Activated naive CD8-positive, alpha-beta T cell treated with anti-CD3 and anti-CD28 coated beads, Interleukin-2, amount 50 U/mL, for 24 hours (primary cell): ENCODE measurements around the gene PSAPL1.

Experiments used
- ATAC-seq: fragments of 150-1000 bp; cut with Tn5 transposase; one replicate; pipeline ENCODE4 v1.10.0; 2021
- DNase-seq: peaks from one replicate; pipeline ENCODE4 v3.0.0; 2021
- H3K27ac Mint-ChIP-seq: one replicate; pipeline ENCODE4 v1.8.0; 2021; ENCODE audit warnings: mild to moderate bottlenecking, mixed read lengths
- H3K27me3 Mint-ChIP-seq: one replicate; pipeline ENCODE4 v1.8.0; 2021; ENCODE audit warnings: mixed read lengths
- H3K36me3 Mint-ChIP-seq: one replicate; pipeline ENCODE4 v1.8.0; 2021; ENCODE audit warnings: low read depth, mixed read lengths
- H3K4me1 Mint-ChIP-seq: one replicate; pipeline ENCODE4 v1.8.0; 2021; ENCODE audit warnings: mixed read lengths
- H3K4me3 Mint-ChIP-seq: one replicate; pipeline ENCODE4 v1.8.0; 2021; ENCODE audit warnings: mild to moderate bottlenecking, moderate library complexity, mixed read lengths
- H3K9me3 Mint-ChIP-seq: one replicate; pipeline ENCODE4 v1.8.0; 2021; ENCODE audit warnings: mixed read lengths

Gene PSAPL1

DNA sequence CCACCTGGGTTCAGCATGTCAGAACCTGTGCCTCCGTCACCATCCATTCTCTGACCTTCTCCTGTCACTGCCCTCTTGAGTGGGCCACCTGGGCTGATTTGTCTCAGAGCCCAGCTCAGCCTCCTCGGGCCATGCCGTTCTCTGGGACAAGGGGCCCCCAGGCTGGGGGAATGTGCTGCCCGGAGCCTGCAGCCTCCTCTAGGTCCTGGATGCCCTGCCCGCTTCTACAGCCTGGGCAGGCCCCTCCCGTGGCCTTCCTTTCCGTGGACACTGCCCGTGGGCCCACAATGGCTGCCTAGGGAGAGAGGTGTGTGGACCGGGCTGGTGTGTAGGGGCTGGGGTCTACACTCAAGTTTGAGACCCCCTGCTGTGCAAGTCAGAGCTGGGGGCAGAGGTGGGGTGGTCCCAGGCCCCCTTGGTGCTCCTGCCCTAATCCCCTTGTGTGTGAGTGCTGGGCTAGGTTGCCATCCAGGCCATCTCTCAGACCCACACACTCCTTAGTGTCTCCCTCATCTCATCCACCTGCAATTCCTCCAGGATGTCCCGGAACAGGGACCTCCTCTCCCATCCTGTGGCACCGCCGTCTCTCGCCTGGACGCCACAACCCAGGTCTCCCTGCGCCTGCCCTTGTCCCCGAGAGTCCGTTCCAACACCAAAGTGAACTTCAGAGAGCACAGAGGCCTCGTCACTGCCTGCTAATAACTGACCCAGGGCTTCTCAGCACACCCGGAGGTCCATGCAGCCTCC lies 12.4 kb downstream of the PSAPL1 start:
- H3K36me3 Mint-ChIP-seq: no peaks in the 10 kb centered on the region
- no peak overlapping the region for H3K27ac Mint-ChIP-seq
- ATAC-seq: no peak
- H3K27me3 Mint-ChIP-seq: no peaks in the 10 kb centered on the region
- DNase-seq: no peak
- H3K9me3 Mint-ChIP-seq: peaks cover 8% of the 10 kb centered on the region
- H3K4me3 Mint-ChIP-seq: no peak overlapping the region
- no peaks in the 10 kb centered on the region for H3K4me1 Mint-ChIP-seq

GRCh38 chr4:7421356-7422150 lies 13.2 kb downstream of the PSAPL1 start:
- H3K27me3 Mint-ChIP-seq: no peaks in the 10 kb centered on the region
- no peak overlapping the region for H3K4me3 Mint-ChIP-seq
- H3K4me1 Mint-ChIP-seq: no peaks in the 10 kb centered on the region
- DNase-seq (no peak), ATAC-seq (no peak)
- peaks cover 8% of the 10 kb centered on the region for H3K9me3 Mint-ChIP-seq
- no peaks in the 10 kb centered on the region for H3K36me3 Mint-ChIP-seq
- H3K27ac Mint-ChIP-seq: no peak overlapping the region

DNA sequence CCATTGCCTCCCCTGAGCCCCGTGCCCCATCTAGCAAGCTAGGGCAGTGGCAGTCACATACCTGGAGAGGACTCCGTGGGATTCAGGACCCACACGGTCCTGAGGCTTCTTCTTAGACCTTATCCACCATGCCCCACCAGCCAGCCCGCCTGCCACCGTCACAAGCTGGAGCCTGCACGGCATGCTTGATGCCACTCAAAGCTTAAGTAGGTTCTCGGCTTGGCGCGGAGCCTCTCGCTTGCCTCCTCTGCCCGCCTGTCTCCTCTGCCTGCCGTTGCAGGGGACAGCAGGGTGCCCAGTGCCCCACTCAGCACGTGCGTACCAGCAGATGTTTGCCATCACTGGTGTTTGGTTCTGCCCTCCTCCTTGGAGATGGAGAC lies 14.1 kb downstream of the PSAPL1 start:
- H3K4me3 Mint-ChIP-seq: no peak overlapping the region

GRCh38 chr4:7419961-7420660 lies 14.6 kb downstream of the PSAPL1 start:
- Mint-ChIP-seq H3K4me3 (no peak overlapping the region), H3K36me3 (no peaks in the 10 kb centered on the region), H3K27me3 (no peaks in the 10 kb centered on the region), H3K9me3 (peaks cover 8% of the 10 kb centered on the region), H3K27ac (no peak overlapping the region), H3K4me1 (no peaks in the 10 kb centered on the region)
- no peak for ATAC-seq
- no peak for DNase-seq

More for the DNA sequence above, 14.1 kb downstream of the PSAPL1 start:
- H3K4me1 Mint-ChIP-seq: no peaks in the 10 kb centered on the region
- H3K36me3 Mint-ChIP-seq: no peaks in the 10 kb centered on the region
- H3K27me3 Mint-ChIP-seq: no peaks in the 10 kb centered on the region
- peaks cover 8% of the 10 kb centered on the region for H3K9me3 Mint-ChIP-seq
- DNase-seq (no peak), ATAC-seq (no peak)
- no peak overlapping the region for H3K27ac Mint-ChIP-seq

- Mint-ChIP-seq H3K4me3 (no peak overlapping the region), H3K27me3 (peaks cover 9% of the 10 kb centered on the region), H3K36me3 (no peaks in the 10 kb centered on the region), H3K4me1 (no peaks in the 10 kb centered on the region), H3K27ac (no peak overlapping the region), H3K9me3 (peaks cover 8% of the 10 kb centered on the region)
- ATAC-seq (no peak), DNase-seq (no peak)
Observed at GRCh38 chr4:7418131-7418943, 16.4 kb downstream of the PSAPL1 start.

DNA sequence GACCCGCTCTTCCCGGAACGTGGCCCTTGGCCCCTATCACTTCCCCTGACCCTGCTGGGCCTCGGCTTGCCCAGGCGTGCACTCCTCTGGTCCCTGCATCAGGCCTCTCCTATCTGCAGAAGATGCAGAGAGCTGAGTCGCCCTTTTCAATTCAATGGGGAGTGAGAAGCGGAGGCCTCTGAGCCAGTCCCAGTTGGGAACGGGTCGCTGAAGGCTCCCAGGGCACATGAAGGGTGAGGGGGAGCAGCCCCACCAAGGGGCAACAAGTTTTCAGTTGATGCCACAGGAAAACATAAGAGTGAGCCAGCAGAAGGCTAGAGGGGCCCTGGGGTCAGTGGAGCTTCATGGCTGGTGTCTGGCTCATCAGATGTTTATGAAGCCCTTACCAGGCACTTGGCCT lies 17.1 kb downstream of the PSAPL1 start:
- Mint-ChIP-seq H3K27ac (no peak overlapping the region), H3K4me3 (no peak overlapping the region), H3K9me3 (peaks cover 8% of the 10 kb centered on the region), H3K4me1 (no peaks in the 10 kb centered on the region), H3K36me3 (no peaks in the 10 kb centered on the region), H3K27me3 (peaks cover 9% of the 10 kb centered on the region)
- DNase-seq (no peak), ATAC-seq (no peak)

- no peaks in the 10 kb centered on the region for H3K36me3 Mint-ChIP-seq
- DNase-seq: no peak
- no peak overlapping the region for H3K4me3 Mint-ChIP-seq
- peaks cover 9% of the 10 kb centered on the region for H3K27me3 Mint-ChIP-seq
- no peaks in the 10 kb centered on the region for H3K4me1 Mint-ChIP-seq
- H3K27ac Mint-ChIP-seq: no peak overlapping the region
- H3K9me3 Mint-ChIP-seq: peaks cover 8% of the 10 kb centered on the region
- ATAC-seq: no peak
Observed at GRCh38 chr4:7416745-7417432, 17.8 kb downstream of the PSAPL1 start.

DNA sequence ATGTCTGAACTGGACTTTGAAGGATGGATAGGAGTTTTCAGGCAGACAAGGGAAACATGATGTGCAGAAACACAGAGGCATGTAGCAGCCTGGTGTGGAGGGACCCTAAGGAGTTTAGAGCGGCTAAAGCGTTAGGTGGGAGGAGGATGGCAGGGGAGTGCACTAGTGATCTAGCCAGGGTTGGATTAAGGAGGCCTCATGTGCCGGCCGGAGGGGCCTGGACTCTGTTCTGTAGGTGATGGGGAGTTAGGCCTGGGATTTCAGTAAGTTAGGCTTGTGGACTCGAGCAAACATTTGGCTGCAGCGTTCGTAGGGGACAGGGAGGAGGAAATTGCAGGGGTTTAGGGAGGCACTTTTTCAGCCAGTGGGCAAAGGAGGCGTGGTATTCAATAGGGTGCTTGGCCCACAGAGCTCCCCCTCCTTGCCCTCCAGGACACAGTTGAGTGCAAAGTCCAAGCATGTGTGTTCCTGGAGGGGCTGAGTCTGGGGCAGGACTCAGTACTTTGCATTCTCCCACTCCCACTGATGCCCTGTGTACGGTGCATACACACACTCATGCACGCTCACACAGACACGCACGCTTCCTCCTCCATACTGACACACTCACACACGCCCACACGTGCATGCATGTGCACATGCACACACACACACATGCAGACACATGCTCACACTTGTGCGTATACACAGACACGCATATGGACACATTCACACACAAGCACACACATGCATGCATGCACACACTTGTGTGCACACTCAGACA lies 18.6 kb downstream of the PSAPL1 start:
- Mint-ChIP-seq H3K27ac (no peak overlapping the region), H3K9me3 (peaks cover 8% of the 10 kb centered on the region), H3K27me3 (peaks cover 11% of the 10 kb centered on the region), H3K36me3 (no peaks in the 10 kb centered on the region), H3K4me3 (no peak overlapping the region), H3K4me1 (no peaks in the 10 kb centered on the region)
- DNase-seq (no peak), ATAC-seq (no peak)

- no peak for DNase-seq
- Mint-ChIP-seq H3K4me3 (no peak overlapping the region), H3K36me3 (no peaks in the 10 kb centered on the region), H3K9me3 (peaks cover 12% of the 10 kb centered on the region), H3K27ac (no peak overlapping the region), H3K27me3 (peaks cover 12% of the 10 kb centered on the region), H3K4me1 (no peaks in the 10 kb centered on the region)
- no peak for ATAC-seq
Observed at GRCh38 chr4:7414736-7415510, 19.8 kb downstream of the PSAPL1 start.

GRCh38 chr4:7414046-7414445 lies 20.7 kb downstream of the PSAPL1 start:
- no peaks in the 10 kb centered on the region for H3K36me3 Mint-ChIP-seq
- peaks cover 12% of the 10 kb centered on the region for H3K27me3 Mint-ChIP-seq
- ATAC-seq (no peak), DNase-seq (no peak)
- no peaks in the 10 kb centered on the region for H3K4me1 Mint-ChIP-seq
- H3K9me3 Mint-ChIP-seq: peaks cover 14% of the 10 kb centered on the region
- H3K27ac Mint-ChIP-seq: no peak overlapping the region
- H3K4me3 Mint-ChIP-seq: no peak overlapping the region

GRCh38 chr4:7412554-7412912 lies 22.2 kb downstream of the PSAPL1 start:
- no peak for ATAC-seq
- Mint-ChIP-seq H3K4me3 (no peak overlapping the region), H3K9me3 (peaks cover 15% of the 10 kb centered on the region), H3K27me3 (peaks cover 15% of the 10 kb centered on the region), H3K36me3 (peaks cover 1% of the 10 kb centered on the region), H3K27ac (no peak overlapping the region), H3K4me1 (no peaks in the 10 kb centered on the region)
- no peak for DNase-seq

GRCh38 chr4:7411896-7412553 lies 22.7 kb downstream of the PSAPL1 start:
- Mint-ChIP-seq H3K36me3 (peaks cover 1% of the 10 kb centered on the region), H3K27ac (no peak overlapping the region), H3K9me3 (peaks cover 20% of the 10 kb centered on the region), H3K4me3 (no peak overlapping the region), H3K27me3 (peaks cover 15% of the 10 kb centered on the region), H3K4me1 (no peaks in the 10 kb centered on the region)
- ATAC-seq (no peak), DNase-seq (no peak)
